Endothelial cell of umbilical vein (primary cell): ENCODE results near the gene ZNF516.

ENCODE experiments used
- EZH2 ChIP-seq: IDR thresholded peaks from 2 replicates; pipeline ENCODE4 v1.6.1; 2012; ENCODE audit warnings: borderline replicate concordance, low read depth, mild to moderate bottlenecking, moderate library complexity, low read length, inconsistent platforms; ENCODE audit not compliant: severe bottlenecking
- FOS ChIP-seq: IDR thresholded peaks from 2 replicates; pipeline ENCODE4 v1.6.1; 2011; ENCODE audit warnings: mild to moderate bottlenecking, low read length, moderate library complexity, borderline replicate concordance; ENCODE audit not compliant: insufficient read depth
- GATA2 ChIP-seq: IDR thresholded peaks from 2 replicates; pipeline ENCODE4 v1.7.0; 2011; ENCODE audit warnings: low read depth, mild to moderate bottlenecking, moderate library complexity, mixed read lengths, low read length; ENCODE audit not compliant: insufficient read length, insufficient read depth
- JUN ChIP-seq: IDR thresholded peaks from 2 replicates; pipeline ENCODE4 v1.6.1; 2011; ENCODE audit warnings: borderline replicate concordance, low read depth; ENCODE audit not compliant: insufficient read length, insufficient read depth
- POLR2A ChIP-seq: IDR thresholded peaks from 2 replicates; pipeline ENCODE4 v1.6.1; 2012; ENCODE audit warnings: low read depth, mild to moderate bottlenecking, control low read depth, low read length
- POLR2AphosphoS5 ChIP-seq: IDR thresholded peaks from 2 replicates; pipeline ENCODE4 v1.6.1; 2012; ENCODE audit warnings: low read depth, mild to moderate bottlenecking, control low read depth, low read length, moderate library complexity; ENCODE audit not compliant: insufficient read depth
- TF ChIP-seq, protein P1 (sequence below), 2 donors: IDR thresholded peaks; 1 replicate in 1 of 2; 2 replicates in 1 of 2; pipeline ENCODE4 v1.5.1; 2011; ENCODE audit warnings: low read length in 2 of 2, mild to moderate bottlenecking in 2 of 2, moderate library complexity in 2 of 2, control low read depth in 1 of 2, inconsistent platforms in 1 of 2, low read depth in 1 of 2; ENCODE audit not compliant: insufficient read depth in 1 of 2; ENCODE audit errors: extremely low read depth in 1 of 2

GRCh38 chr18:76396792-76397191, 98.2 kb downstream of the ZNF516 start:
- TF ChIP-seq, protein P1, sequence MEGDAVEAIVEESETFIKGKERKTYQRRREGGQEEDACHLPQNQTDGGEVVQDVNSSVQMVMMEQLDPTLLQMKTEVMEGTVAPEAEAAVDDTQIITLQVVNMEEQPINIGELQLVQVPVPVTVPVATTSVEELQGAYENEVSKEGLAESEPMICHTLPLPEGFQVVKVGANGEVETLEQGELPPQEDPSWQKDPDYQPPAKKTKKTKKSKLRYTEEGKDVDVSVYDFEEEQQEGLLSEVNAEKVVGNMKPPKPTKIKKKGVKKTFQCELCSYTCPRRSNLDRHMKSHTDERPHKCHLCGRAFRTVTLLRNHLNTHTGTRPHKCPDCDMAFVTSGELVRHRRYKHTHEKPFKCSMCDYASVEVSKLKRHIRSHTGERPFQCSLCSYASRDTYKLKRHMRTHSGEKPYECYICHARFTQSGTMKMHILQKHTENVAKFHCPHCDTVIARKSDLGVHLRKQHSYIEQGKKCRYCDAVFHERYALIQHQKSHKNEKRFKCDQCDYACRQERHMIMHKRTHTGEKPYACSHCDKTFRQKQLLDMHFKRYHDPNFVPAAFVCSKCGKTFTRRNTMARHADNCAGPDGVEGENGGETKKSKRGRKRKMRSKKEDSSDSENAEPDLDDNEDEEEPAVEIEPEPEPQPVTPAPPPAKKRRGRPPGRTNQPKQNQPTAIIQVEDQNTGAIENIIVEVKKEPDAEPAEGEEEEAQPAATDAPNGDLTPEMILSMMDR (IDR thresholded peaks at IDR 0.05; ENCODE audit: extremely low read depth in 1 of 2, insufficient read depth in 1 of 2, low read depth in 1 of 2, low read length in 2 of 2) = no peak
- TF ChIP-seq POLR2AphosphoS5 (no peak), FOS (no peak), POLR2A (no peak), JUN (no peak), EZH2 (no peak), GATA2 (no peak)
